Endothelial cell of umbilical vein (primary cell): Measurements from ENCODE around the gene SYNJ1. TPM values are rescaled to one million over a fixed set of nuclear protein-coding genes. Genes with fewer than 3 reads are reported as not detected.
"Not testable (repeated sequence)": the region's sequence is repeated elsewhere in the genome, so short reads cannot be mapped to it uniquely, and the experiment has no call there.

ENCODE experiments used
- BruUV-seq: library from RNA; stranded (reverse); fragments of 400-500 nt; replicated peaks from 2 replicates; lab custom pipeline; 2021; lab: Mats Ljungman, UMichigan
- CTCF ChIA-PET: fragments of 300-600, 350-600 bp; sonication (Branson Sonifier 250); formaldehyde crosslinking; loops from one replicate; lab custom pipeline; 2021; ENCODE audit warnings: antibody characterized with exemption, inconsistent platforms; lab: Charles Lee
- POLR2A ChIA-PET: fragments of 300-600, 350-600 bp; sonication (Branson Sonifier 250); formaldehyde crosslinking; loops from one replicate; lab custom pipeline; 2021; ENCODE audit warnings: antibody characterized with exemption, inconsistent platforms; lab: Charles Lee
- DNase-seq: peaks from one replicate; pipeline ENCODE4 v3.0.0-alpha.2; 2011; ENCODE audit warnings: low read depth, low spot score
- FAIRE-seq: peaks from 2 replicates; lab custom pipeline; 2011; peaks lifted over from hg19 to GRCh38; lab: Jason Lieb, UNC
- H2AFZ ChIP-seq: 2 replicates; pipeline ENCODE4 v1.6.0; 2012; ENCODE audit warnings: low read depth, low read length, control low read depth, inconsistent platforms
- H3K27ac ChIP-seq: 2 replicates; pipeline ENCODE4 v1.5.1; 2011; ENCODE audit warnings: low read depth, mild to moderate bottlenecking, control low read depth, low read length, moderate library complexity; ENCODE audit not compliant: insufficient read depth
- H3K27me3 ChIP-seq, 2 experiments: 2 replicates each; pipeline versions ENCODE4 v1.6.0 to v1.6.1; 2011; ENCODE audit warnings: low read length in 2 of 2, mixed read lengths in 1 of 2; ENCODE audit not compliant: control insufficient read depth in 2 of 2, insufficient read depth in 2 of 2
- H3K36me3 ChIP-seq, 2 experiments: 2 replicates in 1 of 2; 3 replicates in 1 of 2; pipeline ENCODE4 v1.5.1; 2011; ENCODE audit warnings: low read length in 2 of 2, mild to moderate bottlenecking in 1 of 2, moderate library complexity in 1 of 2; ENCODE audit not compliant: control insufficient read depth in 2 of 2, insufficient read depth in 2 of 2; ENCODE audit errors: extremely low read depth in 1 of 2
- H3K4me1 ChIP-seq: 3 replicates; pipeline ENCODE4 v1.5.1; 2011; ENCODE audit warnings: mild to moderate bottlenecking, low read length; ENCODE audit not compliant: control insufficient read depth, insufficient read depth; ENCODE audit errors: extremely low read depth
- H3K4me2 ChIP-seq: 2 replicates; pipeline ENCODE4 v1.6.1; 2011; ENCODE audit warnings: low read length, control low read depth, mixed read lengths; ENCODE audit not compliant: insufficient read depth
- H3K4me3 ChIP-seq, 3 experiments: fragments of 200-600 bp in 1 of 3; sonication (generic), shearing (Covaris generic) in 1 of 3; replicated peaks in 1 of 3; 2 replicates each; pipeline ENCODE4 v1.5.1; 2011 to 2016; ENCODE audit warnings: control low read depth in 3 of 3, low read length in 3 of 3, mild to moderate bottlenecking in 2 of 3, inconsistent platforms in 1 of 3, low read depth in 1 of 3, moderate library complexity in 1 of 3; ENCODE audit not compliant: insufficient read depth in 1 of 3
- H3K79me2 ChIP-seq: 2 replicates; pipeline ENCODE4 v1.6.0; 2012; ENCODE audit warnings: low read length, inconsistent platforms; ENCODE audit not compliant: control insufficient read depth, insufficient read depth
- H3K9ac ChIP-seq: replicated peaks from 2 replicates; pipeline ENCODE3; 2011; ENCODE audit warnings: low read length, control low read depth; ENCODE audit not compliant: insufficient read depth; ENCODE audit errors: extremely low read depth
- H3K9me1 ChIP-seq: replicated peaks from 3 replicates; pipeline ENCODE4 v1.6.0; 2011; ENCODE audit warnings: mild to moderate bottlenecking, low read length; ENCODE audit not compliant: control insufficient read depth, insufficient read depth; ENCODE audit errors: extremely low read depth
- H3K9me3 ChIP-seq: replicated peaks from 2 replicates; pipeline ENCODE4 v1.5.1; 2012; ENCODE audit warnings: low read length, inconsistent platforms; ENCODE audit not compliant: control insufficient read depth, insufficient read depth
- H4K20me1 ChIP-seq: replicated peaks from 2 replicates; pipeline ENCODE3; 2011; ENCODE audit warnings: mild to moderate bottlenecking, low read length; ENCODE audit not compliant: control insufficient read depth, insufficient read depth; ENCODE audit errors: extremely low read depth
- EZH2 ChIP-seq: IDR thresholded peaks from 2 replicates; pipeline ENCODE4 v1.6.1; 2012; ENCODE audit warnings: borderline replicate concordance, low read depth, mild to moderate bottlenecking, moderate library complexity, low read length, inconsistent platforms; ENCODE audit not compliant: severe bottlenecking
- FOS ChIP-seq: IDR thresholded peaks from 2 replicates; pipeline ENCODE4 v1.6.1; 2011; ENCODE audit warnings: mild to moderate bottlenecking, low read length, moderate library complexity, borderline replicate concordance; ENCODE audit not compliant: insufficient read depth
- GATA2 ChIP-seq: IDR thresholded peaks from 2 replicates; pipeline ENCODE4 v1.7.0; 2011; ENCODE audit warnings: low read depth, mild to moderate bottlenecking, moderate library complexity, mixed read lengths, low read length; ENCODE audit not compliant: insufficient read length, insufficient read depth
- JUN ChIP-seq: IDR thresholded peaks from 2 replicates; pipeline ENCODE4 v1.6.1; 2011; ENCODE audit warnings: borderline replicate concordance, low read depth; ENCODE audit not compliant: insufficient read length, insufficient read depth
- MYC ChIP-seq: IDR thresholded peaks from one replicate; pipeline ENCODE4 v1.6.1; 2011; ENCODE audit warnings: mild to moderate bottlenecking, low read depth, low read length
- POLR2A ChIP-seq: IDR thresholded peaks from 2 replicates; pipeline ENCODE4 v1.6.1; 2012; ENCODE audit warnings: low read depth, mild to moderate bottlenecking, control low read depth, low read length
- POLR2AphosphoS5 ChIP-seq: IDR thresholded peaks from 2 replicates; pipeline ENCODE4 v1.6.1; 2012; ENCODE audit warnings: low read depth, mild to moderate bottlenecking, control low read depth, low read length, moderate library complexity; ENCODE audit not compliant: insufficient read depth
- dilution Hi-C: fragments of 300-500 bp; cut with MboI; formaldehyde crosslinking; loops from one replicate; pipeline ENCODE4 v1.15.0; 2019; ENCODE audit warnings: low sequenced_read_pairs; ENCODE audit not compliant: extremely low pct_ligation_motif_present
- intact Hi-C: fragments of 100-400 bp; cut with micrococcal nuclease; formaldehyde crosslinking; loops from one replicate; pipeline ENCODE4 v1.10.0; 2022
- polyA plus RNA-seq, 4 experiments: library from polyadenylated mRNA; depleted of rRNA in 3 of 4; stranded (reverse) in 3 of 4; unstranded in 1 of 4; fragments of >200 nt; gene quantifications; 2 replicates each; pipeline versions ENCODE4 v1.2.1 to v1.2.3, GENCODE V29; 2011 to 2012; ENCODE audit warnings: missing spikeins in 1 of 4
- total RNA-seq: library from RNA; stranded (reverse); gene quantifications from 2 replicates; pipeline ENCODE4 v1.2.3, GENCODE V29; 2021
- TF ChIP-seq, protein P1 (sequence below): IDR thresholded peaks from 2 replicates; pipeline ENCODE4 v1.6.1; 2011; ENCODE audit not compliant: insufficient read depth, insufficient read length
- TF ChIP-seq, protein P2 (sequence below), 2 donors: IDR thresholded peaks; 1 replicate in 1 of 2; 2 replicates in 1 of 2; pipeline ENCODE4 v1.5.1; 2011; ENCODE audit warnings: low read length in 2 of 2, mild to moderate bottlenecking in 2 of 2, moderate library complexity in 2 of 2, control low read depth in 1 of 2, inconsistent platforms in 1 of 2, low read depth in 1 of 2; ENCODE audit not compliant: insufficient read depth in 1 of 2; ENCODE audit errors: extremely low read depth in 1 of 2

SYNJ1 gene
- total and polyA plus RNA-seq, 2 donors (not counting 3 experiments of a cell fraction or from before 2014, with no cell fraction given), result 5.9 to 17.0 TPM

DNA sequence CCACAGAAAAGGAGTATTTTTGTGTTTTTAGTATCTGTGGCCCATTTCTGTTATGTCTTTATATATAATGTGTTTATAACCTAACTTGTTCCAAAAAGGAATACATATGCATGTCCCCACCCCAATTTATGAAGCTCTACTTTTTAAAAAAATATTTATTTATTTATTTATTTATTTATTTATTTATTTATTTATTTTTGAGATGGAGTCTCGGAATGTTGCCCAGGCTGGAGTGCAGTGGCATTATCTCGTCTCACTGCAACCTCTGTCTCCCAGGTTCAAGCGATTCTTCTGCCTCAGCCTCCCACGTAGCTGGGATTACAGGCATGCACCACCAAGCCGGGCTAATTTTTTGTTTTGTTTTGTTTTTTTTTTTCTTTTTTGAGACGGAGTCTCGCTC lies 32.3 kb downstream of the SYNJ1 start:
- H3K79me2 ChIP-seq, H3K4me2 ChIP-seq, H3K9me3 ChIP-seq, H4K20me1 ChIP-seq, dilution Hi-C loops, H3K9ac ChIP-seq, H3K4me3 ChIP-seq, H3K36me3 ChIP-seq, BruUV-seq, H3K27me3 ChIP-seq, H3K9me1 ChIP-seq, DNase-seq, H3K27ac ChIP-seq, POLR2A ChIA-PET, FAIRE-seq, H2AFZ ChIP-seq, intact Hi-C loops: not testable (repeated sequence)
- CTCF ChIA-PET, result interaction anchor here (0.7 to 1.2 kb wide), 4 partner anchors 13 to 431 kb away, joined by 3 read pairs; no protein-coding TSS in a partner anchor
- peaks cover 20% of the 10 kb centered on the region for H3K4me1 ChIP-seq

DNA sequence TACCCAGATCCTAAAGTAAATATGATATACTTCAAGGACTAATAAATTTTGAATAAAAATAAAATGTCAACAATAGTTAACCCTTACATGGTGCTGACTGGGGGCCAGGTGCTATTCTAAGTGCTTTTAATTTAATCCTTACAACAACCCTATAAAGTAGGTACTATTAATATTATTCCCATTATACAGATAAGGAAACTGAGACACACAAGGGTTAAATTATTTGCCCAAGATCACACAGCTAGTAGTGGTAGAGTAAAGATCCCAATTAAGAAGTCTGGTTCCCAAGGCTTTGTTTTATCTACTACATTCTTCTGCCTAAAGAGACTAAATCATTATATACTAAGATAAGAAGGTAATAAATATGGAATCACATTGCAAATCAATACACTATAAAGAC lies 34.2 kb downstream of the SYNJ1 start:
- dilution Hi-C loops (no loop called here), intact Hi-C loops (no loop called here)
- DNase-seq (no peak), FAIRE-seq (no peak)
- Histone ChIP-seq H3K4me2 (no peak overlapping the region), H3K4me1 (peaks cover 6% of the 10 kb centered on the region), H4K20me1 (no peaks in the 10 kb centered on the region), H2AFZ (no peak overlapping the region), H3K36me3 (peaks cover 0 to 4% of the 10 kb centered on the region in 2 experiments), H3K4me3 (no peak overlapping the region), H3K9me1 (no peaks in the 10 kb centered on the region), H3K27me3 (no peaks in the 10 kb centered on the region), H3K27ac (no peak overlapping the region), H3K79me2 (no peaks in the 10 kb centered on the region), H3K9me3 (no peaks in the 10 kb centered on the region), H3K9ac (no peak overlapping the region)
- no TSS peak for BruUV-seq
- ChIA-PET POLR2A (no interaction called here), CTCF (no interaction called here)
- TF ChIP-seq MYC (no peak), GATA2 (no peak), EZH2 (no peak), JUN (no peak), FOS (no peak), POLR2AphosphoS5 (no peak), POLR2A (no peak)
- TF ChIP-seq, protein P1, sequence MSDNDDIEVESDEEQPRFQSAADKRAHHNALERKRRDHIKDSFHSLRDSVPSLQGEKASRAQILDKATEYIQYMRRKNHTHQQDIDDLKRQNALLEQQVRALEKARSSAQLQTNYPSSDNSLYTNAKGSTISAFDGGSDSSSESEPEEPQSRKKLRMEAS, result no peak
- TF ChIP-seq, protein P2, sequence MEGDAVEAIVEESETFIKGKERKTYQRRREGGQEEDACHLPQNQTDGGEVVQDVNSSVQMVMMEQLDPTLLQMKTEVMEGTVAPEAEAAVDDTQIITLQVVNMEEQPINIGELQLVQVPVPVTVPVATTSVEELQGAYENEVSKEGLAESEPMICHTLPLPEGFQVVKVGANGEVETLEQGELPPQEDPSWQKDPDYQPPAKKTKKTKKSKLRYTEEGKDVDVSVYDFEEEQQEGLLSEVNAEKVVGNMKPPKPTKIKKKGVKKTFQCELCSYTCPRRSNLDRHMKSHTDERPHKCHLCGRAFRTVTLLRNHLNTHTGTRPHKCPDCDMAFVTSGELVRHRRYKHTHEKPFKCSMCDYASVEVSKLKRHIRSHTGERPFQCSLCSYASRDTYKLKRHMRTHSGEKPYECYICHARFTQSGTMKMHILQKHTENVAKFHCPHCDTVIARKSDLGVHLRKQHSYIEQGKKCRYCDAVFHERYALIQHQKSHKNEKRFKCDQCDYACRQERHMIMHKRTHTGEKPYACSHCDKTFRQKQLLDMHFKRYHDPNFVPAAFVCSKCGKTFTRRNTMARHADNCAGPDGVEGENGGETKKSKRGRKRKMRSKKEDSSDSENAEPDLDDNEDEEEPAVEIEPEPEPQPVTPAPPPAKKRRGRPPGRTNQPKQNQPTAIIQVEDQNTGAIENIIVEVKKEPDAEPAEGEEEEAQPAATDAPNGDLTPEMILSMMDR (IDR thresholded peaks at IDR 0.05; ENCODE audit: extremely low read depth in 1 of 2, insufficient read depth in 1 of 2, low read depth in 1 of 2, low read length in 2 of 2), result no peak
